Glomerular endothelial cell (primary cell): ENCODE measurements around the gene HSD11B2. TPM values are rescaled to one million over a fixed set of nuclear protein-coding genes. Genes with fewer than 3 reads are reported as not detected.

Experiments used
- DNase-seq: peaks from one replicate; pipeline ENCODE4 v3.0.0-alpha.2; 2011; ENCODE audit warnings: low read depth, low spot score; ENCODE audit errors: extremely low read depth
- total RNA-seq: library from RNA; depleted of rRNA; stranded (reverse); fragments of >200 nt; gene quantifications from 2 replicates; pipeline ENCODE4 v1.2.3, GENCODE V29; 2015

Gene HSD11B2
- total RNA-seq: not detected in 2 replicates

DNA sequence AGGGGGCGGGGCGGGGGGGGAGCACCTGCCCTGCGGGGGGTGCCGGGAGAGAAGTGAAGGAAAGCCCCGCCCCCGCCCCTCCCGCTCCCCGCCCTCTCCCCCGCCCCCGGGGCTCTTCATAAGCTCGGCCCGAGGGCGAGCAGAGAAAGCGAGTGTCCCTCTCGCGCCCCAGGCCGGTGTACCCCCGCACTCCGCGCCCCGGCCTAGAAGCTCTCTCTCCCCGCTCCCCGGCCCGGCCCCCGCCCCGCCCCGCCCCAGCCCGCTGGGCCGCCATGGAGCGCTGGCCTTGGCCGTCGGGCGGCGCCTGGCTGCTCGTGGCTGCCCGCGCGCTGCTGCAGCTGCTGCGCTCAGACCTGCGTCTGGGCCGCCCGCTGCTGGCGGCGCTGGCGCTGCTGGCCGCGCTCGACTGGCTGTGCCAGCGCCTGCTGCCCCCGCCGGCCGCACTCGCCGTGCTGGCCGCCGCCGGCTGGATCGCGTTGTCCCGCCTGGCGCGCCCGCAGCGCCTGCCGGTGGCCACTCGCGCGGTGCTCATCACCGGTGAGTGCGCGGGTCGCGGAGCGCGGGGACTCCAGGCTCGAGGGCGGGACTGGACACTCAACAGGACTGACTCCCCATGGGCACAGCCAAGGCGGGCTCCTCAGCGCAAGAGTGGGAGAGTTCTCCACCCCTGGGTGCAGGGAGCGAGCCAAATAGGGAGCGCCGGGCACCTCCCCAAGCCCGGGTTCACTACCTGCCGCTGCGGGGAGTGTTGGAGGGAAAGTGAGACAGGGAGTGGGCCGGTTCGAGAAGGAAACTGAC, at the start of gene HSD11B2:
Gene HSD11B2, plus strand, starts transcription at position 145 of the 798 bp plus-strand sequence. Its CDS starts 128 bp downstream, at position 273.
- no peak for DNase-seq

DNA sequence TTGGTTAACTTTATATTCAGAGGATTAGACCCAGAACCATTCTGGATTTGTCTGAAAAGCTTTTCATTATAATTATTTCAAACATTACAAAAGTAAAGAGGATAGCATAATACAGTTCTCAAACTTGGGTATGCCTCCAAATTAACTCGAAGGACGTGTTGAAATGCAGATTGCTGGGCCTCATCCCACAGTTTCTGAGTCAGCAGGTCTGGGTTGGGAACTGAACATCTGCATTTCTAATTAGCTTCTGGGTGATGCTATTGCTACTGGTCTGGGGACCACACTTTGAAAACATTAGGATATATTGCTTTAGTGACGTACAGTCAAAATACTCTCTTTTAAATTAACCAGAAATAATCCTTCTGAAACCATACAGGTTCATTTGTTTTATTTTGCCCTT, 47.6 kb upstream of the HSD11B2 start:
- no peak for DNase-seq

DNA sequence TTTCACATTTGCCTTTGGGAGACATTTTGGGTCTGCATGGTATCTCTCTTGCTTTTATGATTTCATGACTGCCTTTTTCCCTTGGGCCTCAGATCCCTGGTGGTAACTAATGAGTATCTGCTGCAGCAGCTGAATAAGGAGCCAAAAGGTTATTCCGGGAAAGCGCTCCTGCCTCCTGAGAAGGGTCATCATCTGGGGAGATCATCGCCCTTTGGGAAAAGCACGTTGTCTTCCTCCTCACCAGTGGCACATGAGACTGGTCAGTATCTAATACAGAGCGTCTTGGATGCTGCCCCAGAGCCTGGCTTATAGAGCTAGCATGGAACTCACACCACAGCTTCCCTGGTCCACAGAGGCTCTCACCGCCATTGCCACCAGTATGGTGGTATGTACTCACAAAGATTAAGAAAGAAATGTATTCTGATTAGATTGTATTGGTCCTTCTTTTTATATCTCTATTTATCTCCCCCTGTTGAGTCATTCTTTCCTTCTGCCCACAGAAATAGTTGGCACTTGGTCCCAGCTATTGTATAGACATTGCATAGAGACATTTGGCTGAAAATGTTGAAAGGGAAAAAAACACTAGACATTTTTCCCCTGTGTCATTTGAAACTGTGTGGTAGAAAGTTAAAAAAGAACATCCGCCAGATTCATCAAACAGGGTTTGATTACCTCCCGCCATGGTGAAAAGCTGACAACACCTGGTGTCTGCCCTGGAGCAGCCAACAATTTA, 46.0 kb upstream of the HSD11B2 start:
- DNase-seq: no peak

DNA sequence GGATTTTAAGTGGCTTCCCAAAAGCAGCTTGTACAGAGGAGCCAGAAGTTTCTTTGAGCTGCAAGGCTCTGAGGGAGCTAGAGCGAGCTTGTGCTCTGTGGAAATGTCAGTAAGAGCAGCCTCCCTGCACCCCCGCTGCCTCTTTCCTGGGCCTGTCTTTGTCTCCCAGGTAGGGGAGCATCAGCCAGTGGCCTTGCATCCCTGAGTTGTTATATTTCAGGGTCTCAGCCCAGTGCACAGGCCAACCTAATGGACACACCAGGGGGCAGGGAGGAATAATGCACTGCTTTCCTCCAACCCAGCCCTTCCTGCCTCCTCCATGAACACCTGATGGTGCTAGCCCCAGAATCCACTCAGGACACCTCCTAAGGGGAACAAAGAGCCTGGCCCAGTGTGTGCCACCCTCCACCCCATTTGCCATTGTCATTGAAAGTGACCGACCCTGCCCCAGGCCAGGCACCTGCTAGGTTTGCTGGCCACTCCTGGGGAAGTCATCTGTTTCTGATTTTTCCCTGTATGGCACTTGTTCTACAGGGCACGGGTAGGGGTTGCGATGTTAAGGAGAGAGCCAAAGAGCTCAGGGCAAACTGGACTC, 44.0 kb upstream of the HSD11B2 start:
- DNase-seq: no peak

DNA sequence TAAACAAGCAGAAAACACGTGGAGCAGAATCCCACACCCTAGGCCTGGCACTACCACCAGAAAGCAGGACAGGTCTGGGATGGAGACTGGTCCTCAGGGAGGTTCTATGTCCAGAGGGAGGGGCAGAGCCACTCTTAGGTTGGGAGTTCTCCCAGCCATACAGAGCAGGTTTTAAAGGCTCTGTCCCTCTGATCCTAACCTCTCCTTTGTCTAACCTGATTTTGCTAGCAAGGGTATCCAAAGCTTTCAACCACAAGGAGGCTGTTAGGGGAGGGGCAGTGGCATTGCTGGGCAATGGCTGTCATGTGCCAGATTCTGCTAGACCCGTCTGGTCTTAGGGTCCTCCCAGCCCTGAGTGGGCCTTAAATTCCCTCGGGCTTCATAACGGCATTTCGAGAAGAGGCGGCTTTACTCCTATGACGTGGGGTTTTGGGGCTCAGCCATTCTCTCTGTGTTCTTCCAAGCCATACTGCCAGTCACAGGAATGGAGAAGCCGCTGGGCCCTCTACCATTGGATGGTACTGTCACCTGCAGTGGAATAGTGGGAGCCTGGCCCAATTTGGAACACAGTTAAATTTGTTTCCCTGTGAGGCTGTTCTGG, 43.3 kb upstream of the HSD11B2 start:
- no peak for DNase-seq

DNA sequence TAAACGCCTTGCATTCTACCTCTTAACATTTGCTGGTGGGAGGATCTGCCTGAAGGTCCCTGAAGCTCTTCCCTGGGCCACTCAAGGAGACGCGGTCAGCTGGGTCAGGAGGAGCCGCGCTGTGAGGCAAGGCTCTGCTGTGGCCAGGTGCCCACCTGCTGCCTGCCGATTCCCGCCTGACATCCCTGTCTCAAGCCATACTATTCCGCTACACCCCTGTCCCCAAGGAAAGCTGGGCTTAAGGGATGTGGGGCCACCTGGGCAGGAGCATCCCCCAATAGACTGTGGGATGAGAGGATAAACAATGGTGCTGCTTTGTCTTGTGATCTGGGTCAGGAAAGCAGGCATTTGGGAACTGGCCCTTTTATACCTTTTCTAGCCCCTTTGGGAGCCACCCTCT, 42.7 kb upstream of the HSD11B2 start:
- no peak for DNase-seq

DNA sequence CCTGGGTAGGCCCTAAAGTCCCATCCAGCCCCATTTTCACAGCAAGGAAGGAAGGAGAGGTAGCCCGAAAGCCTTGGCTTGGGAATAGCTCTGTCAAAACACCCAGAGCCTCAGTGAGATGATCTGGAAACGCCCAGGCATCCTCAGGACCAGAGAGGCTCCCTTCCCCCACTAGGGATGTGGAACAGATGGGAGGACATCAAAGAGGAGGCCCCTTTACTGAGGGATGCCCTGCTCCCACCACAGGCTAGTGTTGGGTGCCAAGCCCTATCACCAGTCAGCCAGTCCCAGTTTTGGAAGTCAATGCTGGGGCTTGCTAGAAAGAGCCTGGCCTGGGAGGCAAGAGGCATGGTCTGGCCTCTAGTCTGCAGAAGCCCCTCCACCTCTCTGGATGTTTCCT, 42.3 kb upstream of the HSD11B2 start:
- DNase-seq: no peak

DNA sequence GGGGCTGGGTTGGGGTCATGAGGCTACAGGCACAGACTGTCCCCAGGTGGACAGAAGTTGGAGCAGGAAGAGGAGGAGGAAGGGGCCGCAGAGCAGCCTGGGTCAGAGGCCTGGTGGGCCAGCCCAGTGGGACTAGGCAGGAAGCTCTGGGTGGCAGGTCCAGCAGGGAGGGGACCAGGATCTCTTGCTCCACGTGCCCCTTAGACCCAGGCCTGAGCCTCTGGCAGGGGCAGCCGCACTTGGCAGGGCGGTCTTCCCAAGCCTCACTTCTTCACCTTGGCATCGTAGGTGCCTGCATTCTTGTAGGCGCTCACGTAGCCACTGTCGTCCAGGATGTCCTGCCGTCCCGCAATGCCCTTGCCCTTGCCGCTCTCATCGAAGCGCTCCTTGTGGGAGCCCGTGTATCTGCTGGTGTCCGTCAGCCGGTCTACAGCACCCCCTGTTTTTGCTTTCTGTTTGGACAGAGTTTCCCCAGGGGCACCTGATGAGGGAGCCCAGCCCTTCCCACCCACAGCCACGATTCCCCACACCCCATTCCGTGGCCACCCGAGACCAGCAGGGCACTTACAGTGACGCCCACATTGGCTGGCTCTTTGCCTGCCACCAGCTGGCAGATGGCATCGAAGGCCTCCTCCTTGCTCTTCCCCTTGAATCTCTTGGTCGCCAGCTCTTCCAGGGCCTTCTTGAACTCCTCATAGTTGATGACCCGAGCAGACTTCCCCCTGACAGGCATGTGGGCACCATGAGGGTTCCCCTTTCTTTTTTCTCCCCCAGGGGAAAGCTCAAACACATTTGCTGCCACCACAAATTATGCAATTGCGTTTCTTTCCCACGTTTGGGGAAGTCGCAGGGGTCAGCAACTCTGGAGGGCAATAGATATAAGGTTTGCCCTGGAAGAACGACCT, 40.8 kb upstream of the HSD11B2 start:
- no peak for DNase-seq

DNA sequence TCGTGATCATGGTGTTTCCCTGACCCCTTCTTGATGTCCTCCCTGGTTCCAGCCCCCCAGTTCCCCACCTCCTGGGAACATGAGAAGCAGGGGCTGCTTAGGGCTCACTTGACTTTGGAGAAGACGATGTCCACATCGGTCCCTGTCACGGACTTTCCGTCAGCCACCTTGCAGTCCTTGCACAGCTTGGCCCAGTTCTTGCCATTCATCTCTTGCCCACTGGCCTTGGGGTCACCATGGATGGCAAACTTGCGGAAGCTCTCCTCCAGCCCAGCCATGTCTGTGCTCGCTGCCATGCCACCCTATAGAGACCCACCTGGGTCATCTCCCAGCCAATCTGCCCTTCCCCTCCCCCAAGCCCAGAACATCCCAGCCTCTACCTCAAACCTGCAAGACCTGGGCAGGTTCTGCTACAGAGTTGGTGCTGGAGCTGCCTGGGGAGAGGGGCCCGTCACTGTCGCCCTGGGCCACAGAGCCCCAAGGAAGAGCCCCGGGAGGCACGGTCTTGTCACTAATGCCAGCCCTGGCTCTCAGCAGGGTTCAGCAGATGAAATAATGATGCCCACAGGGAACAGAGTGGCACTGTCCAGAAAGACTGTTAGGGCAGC, 40.0 kb upstream of the HSD11B2 start:
- no peak for DNase-seq

DNA sequence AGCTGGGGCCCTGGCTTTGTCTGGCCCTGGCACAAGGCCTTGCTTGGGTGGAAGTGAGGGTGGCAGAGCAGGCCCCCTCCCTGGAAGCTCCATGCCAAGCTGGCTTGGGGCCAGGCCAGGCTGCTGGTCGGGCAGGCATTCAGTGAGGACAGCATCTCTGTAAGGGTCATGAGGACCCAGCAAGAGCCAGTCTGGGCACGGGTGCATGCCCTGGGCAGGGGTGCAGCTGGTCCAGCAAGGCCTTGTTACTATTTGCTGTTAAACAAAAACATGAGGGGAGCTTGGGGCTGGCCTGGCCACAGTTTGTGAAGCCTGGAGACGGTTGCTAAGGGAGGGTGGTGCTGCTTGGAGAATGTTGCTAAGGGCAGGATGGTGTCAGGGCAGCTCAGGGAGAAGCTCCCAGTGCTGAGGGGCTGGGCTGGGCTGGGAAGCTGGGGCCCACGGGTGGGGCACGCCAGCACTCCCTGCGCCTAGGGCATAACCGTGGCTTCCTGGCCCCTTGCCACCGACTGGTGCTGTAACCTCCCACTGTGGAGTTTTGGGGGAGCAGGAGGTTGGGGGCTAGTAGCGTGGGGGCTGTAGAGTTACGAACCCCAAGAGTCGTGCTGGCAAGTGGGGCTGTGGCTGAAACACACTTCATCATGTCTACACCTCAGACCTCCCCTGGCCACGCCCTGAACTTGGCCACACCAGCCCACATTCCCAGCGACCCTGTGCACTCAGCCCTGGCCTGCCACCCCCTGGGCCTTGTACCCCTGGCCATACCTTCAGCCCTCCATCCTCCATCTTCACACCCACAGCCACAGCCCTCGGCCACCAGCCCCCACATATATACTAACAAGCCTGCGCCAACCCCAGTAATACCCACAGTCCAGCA, 39.3 kb upstream of the HSD11B2 start:
- DNase-seq: no peak

DNA sequence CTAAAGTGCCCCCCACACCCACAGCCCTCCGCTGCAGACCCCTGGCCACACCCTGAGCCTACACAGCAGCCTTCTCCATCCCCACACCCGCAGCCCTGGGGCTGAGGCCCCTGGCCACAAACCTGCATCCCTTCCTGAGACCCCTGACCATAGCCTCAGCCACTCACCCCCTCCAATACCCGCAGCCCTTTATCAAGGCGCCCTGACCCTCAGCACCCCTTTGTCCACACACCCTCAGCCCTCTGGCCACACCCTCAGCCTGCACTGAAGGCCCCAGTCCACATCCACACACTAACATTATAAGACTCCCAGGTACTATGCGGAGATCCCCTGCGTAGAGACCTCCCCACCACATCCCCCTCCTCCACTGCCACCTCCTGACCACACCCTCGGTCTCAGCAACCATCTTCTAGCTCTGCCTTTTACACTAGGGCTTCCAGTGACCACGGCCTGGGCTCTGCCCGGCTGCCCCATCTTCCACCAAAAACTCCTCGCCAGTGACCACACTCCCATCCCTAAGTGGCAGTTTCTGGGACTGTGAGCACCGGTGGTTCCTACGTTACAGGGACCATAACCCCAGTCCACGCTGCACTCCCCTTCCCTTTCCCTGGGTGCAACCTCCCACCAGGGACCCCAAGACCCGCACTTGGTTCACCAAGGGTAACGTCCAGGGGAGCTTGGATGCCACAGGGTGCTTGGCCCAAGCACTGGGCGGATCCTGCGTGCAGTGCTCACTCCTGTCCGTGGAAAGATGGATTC, 38.4 kb upstream of the HSD11B2 start:
- DNase-seq: no peak

DNA sequence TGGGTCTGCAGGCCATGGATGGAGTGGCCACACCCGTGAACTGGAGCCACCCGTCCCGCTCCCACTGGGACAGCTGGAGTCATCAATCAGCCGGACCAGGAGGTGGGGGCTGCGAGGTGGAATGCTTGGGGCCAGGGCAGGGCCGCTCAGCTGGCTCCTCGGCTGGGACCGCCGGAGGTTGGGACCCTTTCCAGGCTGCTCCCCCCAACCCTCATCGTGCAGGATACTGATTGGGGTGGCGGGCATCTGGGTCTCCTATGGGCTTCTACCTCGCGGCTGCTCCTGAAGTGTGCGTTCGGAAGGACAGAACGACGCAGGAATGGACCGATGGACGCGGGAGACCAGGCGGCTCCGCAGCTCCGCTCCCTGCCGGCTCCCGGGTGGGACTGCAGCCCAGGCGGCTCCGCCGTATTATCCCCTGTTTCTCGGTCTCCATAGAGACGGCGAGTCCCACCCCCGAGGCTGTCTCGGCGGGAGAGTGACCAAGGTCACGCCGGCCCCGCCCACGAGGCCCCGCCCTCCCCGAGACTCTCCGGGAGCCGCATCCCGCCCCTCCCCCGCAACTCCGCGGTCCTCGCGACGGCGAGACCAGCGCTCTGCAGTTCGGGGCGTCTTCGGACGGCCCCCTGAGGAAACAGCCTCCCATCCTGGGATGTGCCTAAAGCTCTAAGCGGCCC, 37.7 kb upstream of the HSD11B2 start, which contains the start of gene TPPP3:
Gene TPPP3, minus strand, starts transcription at position 388 of the 677 bp plus-strand sequence. CDS start 2,387 bp downstream, outside the sequence.
- no peak for DNase-seq

DNA sequence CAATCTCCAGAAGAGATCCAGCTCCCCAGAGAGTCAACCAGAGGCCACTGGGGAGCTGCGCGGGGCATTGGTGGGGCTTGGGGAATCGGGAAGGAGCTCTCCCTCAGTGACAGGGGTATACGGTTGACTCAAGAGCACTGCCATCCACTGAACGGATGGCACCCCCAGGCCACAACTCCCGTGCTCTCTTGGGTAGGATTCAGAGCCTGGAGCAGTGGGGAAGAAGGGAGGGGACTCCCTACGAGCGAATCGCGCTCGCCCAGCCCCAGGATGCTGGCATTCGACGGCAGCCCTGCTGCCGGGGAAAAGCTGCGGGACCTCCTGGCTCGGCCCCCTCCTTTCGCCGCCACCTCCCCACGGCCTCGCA, 37.1 kb upstream of the HSD11B2 start:
- no peak for DNase-seq

DNA sequence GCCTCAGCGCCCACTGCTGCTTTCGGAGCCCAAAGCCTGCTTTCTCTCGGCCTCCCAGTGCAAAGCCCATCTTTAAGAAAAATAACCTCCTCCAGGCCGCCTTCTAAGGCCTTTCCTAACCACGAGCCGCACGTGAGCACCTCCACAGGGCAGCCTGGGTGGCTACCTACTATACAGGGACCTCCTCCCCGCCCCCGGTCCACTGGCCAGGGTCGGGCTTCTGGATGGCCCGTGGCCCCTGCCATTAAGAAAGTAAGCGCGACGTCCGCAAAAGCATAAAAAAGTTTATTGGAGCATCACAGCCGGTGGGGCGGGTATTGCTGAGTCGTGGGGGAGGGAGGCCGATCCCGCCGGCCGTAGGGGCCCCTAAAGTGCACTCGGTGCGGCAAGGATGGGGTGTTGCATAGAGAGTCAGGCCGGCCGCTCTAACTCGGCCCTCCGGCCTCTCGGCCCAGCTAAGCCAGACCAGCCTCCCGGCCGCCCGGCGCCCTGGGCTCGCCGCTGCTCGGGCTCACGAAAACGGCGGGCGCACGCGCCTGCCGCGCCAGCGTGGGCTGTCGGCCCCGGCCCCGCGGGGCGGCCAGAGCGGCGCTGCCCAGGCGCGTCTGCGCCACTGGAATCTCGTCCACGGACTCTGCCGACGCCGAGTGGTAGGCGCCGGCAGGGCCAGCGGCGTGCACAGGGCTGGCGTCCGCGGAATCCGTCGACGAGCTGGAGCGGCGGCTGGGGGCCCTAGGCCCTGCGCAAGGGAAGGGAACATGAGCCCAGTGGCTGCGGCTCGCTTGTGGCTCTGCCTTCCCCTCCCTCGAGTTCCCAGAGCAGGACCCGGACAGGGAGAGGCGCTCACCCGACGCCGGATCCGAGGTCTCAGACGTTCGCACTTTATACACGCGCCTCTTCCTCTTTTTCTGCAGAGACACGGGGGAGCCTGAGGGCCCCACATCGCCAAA, 36.5 kb upstream of the HSD11B2 start:
- DNase-seq: no peak

DNA sequence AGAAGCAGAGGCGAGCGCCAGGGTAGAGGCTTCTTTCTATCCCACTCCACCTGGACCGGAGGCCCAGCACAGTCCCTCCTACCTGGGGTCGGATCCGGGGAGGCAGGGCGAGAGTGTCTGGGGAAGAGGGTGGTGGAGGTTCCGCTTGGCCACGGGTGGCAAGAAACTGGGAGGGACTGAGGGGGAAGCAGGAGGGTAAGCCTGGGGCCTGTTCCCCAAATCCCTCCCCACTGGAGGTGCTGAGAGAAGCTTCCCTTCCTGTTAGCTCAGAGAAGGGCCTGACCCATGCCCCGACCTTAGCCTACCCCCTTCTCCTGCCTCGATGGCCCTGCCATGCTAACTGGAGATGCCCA, 35.8 kb upstream of the HSD11B2 start:
- no peak for DNase-seq

DNA sequence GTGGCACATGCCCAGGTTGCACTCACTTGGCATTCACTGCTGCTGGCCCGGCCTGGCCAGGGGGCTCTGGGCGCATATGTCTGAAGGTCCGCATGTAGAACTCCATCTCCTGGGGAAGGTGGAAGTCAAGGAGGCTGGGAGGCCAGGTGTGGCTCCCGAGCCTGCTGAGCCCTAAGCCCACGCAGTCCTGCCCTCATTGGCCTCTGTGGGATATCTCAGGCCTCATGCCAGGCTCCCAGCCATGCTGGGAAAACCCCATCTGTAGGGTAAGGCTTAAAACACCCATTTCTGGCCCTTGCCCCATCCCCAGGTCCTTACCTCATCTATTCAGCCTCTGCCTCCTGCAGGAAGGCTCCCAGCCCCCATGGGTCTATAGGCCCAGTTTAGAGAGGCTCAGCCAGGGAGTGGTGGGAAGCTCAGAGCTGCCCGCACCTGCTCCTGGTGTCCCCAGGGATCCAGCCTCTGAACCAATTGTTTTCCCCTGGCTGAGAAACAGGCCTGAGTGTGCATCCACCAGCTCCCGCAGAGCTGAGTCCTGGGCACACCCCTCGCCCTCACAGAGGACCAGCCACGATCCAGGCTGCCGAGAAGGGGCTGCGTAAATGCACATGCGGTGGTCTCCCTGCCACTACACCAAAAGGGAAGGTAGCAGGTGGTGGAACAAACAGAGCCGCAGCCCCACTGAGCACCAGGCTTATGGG, 35.3 kb upstream of the HSD11B2 start:
- no peak for DNase-seq
